Epidermal melanocyte (primary cell): Measurements from ENCODE around the gene ERAP2.
"Not testable (repeated sequence)": the region's sequence is repeated elsewhere in the genome, so short reads cannot be mapped to it uniquely, and the experiment has no call there.

ENCODE experiments used
- DNase-seq: peaks from one replicate; pipeline ENCODE4 v3.0.0; 2011; ENCODE audit warnings: low spot score; ENCODE audit not compliant: insufficient read length

Gene ERAP2

GRCh38 chr5:96931037-96931436 lies 54.7 kb downstream of the ERAP2 start:
- DNase-seq = not testable (repeated sequence)

DNA sequence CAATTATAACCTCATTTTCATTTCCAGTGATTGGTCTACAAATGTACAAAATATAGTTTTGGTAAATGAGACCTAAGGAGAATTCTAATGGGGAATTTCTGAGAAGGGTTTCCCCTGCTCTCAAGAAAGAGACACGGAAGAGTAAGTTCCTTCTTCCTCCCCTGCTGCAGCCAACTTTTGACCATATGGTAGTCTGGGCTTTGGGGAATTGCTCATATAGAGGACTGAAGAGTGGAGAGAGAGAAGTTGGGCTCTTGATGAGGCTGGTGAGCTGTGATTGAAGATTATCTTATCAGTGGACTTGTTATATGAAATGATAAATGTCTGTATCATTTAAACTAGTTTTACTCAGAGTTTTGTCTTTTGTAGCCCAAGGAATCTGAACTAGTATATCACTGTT lies 55.3 kb downstream of the ERAP2 start:
- DNase-seq = no peak

- no peak for DNase-seq
Observed at GRCh38 chr5:96932026-96932425, 55.7 kb downstream of the ERAP2 start.

GRCh38 chr5:96933764-96934707 lies 57.7 kb downstream of the ERAP2 start:
- DNase-seq = no peak

- DNase-seq = peak; percentile 22
Observed at GRCh38 chr5:96934708-96935558, 58.6 kb downstream of the ERAP2 start.

DNA sequence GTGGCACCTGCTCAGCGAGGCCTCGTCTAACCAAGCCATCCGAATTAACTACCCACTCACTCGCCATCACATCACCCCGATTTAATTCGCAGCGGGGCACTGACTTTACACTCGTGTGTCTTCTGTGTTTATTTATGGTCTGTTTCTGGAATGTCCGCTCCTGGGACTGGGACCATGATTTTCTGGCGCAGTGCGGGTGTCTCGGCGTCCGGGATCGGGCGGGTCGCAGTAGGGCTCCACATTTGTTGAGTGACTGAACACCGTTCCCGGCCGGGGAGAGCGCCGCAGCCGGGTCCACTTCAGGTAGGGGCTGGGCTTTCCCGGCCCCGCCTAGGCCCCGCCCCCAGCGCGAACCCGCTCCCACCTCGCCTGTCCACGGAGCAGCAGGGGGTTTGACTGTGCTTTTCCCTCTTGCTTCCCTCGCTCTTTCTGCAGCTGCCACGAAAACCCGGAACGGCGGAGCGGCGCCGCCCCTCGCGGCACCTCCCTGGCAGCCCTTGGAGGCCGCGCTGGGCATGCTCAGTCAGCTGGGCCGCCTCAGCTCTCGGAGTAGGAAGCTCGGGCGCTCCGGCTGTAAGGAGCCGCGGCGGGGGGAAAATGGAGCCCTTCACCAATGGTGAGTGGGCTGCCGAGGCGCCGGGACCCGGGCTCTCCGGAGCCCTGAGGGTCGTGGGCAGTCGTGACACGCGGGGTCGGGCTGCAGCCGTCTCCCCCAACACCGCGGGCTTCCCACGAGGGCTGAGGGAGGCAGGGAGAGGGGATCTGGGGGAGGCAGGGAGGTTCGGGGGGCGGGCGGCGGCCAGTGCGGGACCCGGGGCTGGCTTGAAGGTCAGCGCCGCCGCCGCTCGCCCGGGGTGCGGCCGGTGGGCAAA lies 59.5 kb downstream of the ERAP2 start, which contains the start of gene LNPEP:
LNPEP (plus strand) TSS at position 522 of the 872 bp plus-strand sequence; CDS start at position 598, 76 bp downstream.
- DNase-seq = peak; percentile 61

DNA sequence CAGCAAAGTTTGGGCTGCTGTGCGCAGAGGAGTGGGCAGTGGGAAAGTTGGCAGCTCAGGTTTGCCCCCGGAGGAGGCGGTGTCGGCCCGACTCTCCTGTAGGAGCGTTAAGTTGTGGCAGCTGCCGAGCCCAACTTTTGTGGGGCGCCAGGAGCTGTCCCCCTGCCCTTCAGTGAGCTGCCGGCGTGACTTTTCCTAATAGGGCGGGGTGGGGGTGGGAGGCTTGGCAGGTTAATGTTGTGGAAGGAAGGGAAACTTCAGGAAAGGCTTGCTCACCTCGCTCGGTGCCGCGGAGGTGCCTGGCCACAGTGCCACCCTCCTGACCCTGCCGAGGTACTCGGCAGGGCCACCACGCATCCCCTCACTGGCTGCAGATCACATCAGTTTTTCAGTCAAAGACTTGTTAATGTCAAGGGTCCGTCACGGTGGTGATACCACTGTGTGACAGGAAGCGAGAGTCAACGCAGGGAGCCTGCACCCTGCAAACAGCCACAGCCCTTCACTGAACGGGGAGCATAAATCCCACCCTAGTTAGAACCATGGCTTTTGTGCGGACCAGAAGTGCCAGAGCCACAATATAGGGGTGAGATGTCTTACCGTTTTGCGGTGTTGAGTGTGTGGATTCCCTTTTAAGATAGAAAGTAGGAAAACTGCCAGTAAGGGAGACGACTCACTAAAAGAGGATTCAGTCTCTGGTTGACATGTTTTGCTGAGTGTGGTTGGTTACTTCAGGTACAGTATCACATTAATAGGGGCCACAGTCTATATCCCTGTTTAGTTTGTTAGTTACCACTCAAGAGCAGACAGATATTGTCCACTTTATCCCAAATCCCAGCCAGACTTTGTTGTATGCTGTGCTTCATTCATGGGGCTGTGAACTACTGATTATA lies 60.4 kb downstream of the ERAP2 start:
- no peak for DNase-seq

- DNase-seq = no peak
Observed at GRCh38 chr5:96940586-96940985, 64.3 kb downstream of the ERAP2 start.

DNA sequence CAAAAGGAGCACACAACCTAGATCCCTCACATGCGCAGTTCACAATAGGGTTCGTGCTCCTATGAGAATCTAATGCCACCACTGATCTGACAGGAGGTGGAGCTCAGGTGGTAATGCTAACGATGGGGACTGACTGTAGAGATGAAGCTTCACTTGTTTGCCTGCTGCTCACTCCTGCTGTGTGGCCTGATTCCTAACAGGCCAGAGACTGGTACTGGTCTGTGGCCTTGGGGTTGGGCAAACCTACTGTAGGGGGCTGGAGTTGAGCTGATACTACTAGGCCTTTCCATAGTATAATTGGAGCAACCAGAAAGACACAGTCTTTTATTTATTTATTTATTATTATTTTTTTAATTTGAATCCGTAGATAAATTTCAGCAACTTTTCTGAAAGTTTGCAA lies 64.8 kb downstream of the ERAP2 start:
- DNase-seq = no peak

- no peak for DNase-seq
Observed at GRCh38 chr5:96942078-96942477, 65.8 kb downstream of the ERAP2 start.

- DNase-seq = no peak
Observed at GRCh38 chr5:96942911-96943310, 66.6 kb downstream of the ERAP2 start.

- DNase-seq = no peak
Observed at GRCh38 chr5:96943799-96944198, 67.5 kb downstream of the ERAP2 start.

DNA sequence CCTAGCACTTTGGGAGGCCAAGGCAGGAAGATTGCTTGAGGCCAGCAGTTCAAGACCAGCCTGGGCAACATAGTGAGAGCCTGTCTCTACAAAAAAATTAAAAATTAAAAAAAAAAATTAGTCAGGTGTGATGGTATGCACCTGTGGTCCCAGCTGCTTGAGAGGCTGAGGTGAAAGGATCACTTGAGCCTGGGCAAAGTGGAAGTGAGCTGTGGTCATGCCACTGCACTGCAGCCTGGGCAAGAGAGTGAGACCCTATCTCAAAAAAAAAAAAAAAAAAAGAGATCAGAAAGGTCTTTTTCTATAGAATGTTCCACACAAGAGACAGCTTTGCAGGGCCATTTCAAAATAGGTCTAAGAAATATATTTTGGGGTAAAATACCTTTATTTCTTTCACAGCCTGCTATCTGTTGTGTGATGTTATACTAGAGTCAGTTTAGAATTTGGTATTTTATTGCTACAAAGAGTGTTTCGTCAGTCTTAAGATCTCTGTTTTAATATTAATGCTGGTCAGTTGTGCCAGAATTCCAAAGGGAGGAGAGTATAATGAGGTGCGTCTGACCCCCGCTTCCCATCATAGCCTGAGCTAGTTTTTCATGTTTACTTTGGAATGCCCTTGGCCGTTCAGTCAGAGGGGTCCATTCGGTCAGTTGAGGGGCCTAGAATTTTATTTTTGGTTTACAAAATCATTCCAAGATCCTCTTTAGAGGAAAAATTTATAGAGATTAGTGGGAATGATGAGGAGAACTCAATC lies 69.0 kb downstream of the ERAP2 start:
- no peak for DNase-seq

DNA sequence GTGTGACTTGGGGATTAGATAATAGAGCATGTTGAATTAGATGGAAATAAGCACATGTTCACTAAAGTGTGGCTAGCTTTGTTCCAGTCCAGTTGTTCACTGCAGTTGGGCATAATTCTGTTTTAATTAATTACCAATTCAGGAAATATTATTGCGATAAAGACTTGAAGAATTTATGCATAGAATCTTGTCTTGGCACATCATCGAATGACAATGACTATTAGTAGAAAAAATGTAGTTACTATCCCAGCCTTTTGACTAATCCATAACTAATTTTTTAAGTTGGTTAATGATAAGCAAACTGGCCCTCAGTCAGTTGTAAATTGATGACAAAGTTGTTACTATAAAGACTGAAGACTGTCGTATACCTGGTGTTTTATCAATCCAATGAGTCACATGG lies 70.1 kb downstream of the ERAP2 start:
- no peak for DNase-seq

GRCh38 chr5:96952118-96952750 lies 75.9 kb downstream of the ERAP2 start:
- no peak for DNase-seq

- DNase-seq = no peak
Observed at GRCh38 chr5:96952974-96953730, 76.9 kb downstream of the ERAP2 start.

DNA sequence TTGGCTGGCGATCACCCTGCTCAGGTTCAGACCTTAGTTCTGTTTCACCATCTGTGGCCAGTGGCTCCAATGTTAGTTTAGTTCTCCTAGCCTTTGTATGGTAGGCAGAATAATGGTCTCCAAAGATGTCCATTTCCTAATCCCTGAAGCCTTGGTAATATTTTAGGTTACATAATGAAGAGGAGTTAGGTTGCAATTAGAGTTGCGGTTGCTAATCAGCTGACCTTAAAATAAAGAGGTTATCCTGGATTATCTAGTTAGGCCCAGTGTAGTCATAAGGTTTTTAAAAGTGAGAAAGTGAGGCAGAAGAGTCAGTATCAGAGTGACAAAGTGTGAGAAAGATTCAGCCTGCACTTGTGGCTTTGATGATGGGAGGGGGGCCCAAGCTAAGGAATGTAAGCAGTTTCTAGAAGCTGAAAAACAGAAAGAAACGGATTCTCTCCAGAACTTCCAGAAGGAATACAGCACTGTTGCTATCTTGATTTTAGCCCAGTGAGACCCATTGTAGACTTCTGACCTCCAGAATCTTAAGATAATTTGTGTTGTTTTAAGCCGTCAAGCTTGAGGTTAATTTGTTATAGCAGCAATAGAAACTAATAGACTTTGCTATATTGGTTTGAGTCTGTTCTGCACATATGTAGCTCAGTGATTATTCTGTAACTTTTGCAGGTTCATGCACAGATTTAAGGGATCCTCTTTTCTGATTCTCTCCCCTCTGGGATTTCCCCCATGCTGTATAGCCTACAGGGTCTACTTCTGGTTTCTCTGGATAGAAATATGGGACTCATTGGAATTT lies 81.2 kb downstream of the ERAP2 start:
- no peak for DNase-seq
